Activated T-helper 1 cell treated with Interleukin-2 at 50 U/mL for 16 hours (primary cell): ENCODE measurements around the gene GRM7.

Source experiments
- DNase-seq: peaks from one replicate; pipeline ENCODE4 v3.0.0-alpha.2; 2020; ENCODE audit warnings: low read depth

GRM7 gene

DNA sequence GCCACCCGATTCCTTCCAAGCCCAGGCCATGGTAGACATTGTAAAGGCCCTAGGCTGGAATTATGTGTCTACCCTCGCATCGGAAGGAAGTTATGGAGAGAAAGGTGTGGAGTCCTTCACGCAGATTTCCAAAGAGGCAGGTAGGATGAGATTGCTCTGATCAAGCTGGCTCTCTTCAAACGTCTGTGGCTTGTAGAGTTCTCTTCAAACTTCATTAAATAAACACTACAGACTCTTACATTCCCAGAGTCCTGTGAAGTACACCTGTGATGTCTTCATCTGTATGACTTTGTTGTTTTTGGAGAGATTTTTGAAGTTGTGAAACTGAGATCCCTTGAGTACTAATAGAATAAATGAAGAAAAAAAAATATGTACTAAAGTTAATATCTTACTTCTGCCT, 285.6 kb downstream of the GRM7 start:
- no peak for DNase-seq

DNA sequence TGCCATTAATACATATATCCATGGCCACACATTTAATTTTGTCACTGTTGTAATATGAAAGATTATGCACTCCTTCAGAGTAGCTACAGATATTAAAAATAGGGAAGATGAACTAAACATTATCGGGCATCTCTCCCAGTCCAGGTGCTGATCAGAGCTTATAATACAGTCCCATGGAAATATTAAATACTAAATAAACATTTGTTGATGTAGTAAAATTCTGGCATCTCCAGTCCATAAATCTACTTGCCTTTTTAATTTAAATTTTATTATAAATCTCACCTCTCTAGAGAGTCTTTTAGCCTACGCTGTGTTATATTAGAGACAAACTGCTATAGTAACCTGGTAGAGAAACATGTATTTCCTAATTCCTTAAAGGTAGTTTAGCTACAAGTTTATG, 297.6 kb downstream of the GRM7 start:
- no peak for DNase-seq

DNA sequence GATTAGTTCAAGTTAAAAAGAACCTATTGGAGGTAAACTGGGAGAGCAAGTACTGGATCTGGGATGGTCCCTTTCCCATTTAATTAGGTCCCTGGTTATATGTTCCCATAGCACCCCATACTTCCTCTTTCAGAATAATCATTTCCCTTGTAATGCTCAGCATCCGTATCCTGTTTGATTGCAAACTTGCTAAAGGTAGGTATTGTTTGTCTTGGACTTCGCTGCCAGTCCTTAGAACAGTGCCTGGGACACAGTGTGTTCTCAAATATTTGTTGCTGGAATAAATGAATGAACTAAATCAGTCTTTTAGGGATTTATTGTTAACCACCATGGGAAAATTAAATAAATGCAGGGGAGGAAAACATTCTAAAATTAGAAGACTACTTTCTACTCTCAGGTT, 299.8 kb downstream of the GRM7 start:
- DNase-seq: no peak

DNA sequence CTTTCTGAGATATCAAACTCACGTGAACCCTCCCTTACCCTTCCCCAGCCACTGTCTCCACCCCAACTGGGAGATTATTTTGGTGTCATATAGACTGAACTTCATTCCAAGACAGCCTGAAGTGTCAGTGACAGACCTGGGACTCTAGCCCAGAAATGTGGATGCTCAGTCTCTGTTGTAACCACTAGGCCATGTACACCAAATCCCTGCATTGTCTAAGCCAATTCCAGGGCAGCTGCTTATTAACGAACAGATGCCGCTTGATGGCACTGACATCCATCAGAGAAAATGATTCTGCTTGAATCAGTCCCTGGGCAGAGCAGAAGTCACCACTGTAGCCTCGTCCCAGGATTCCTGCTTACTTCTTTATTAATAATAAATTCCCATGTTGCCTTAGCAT, 305.5 kb downstream of the GRM7 start:
- DNase-seq: no peak

DNA sequence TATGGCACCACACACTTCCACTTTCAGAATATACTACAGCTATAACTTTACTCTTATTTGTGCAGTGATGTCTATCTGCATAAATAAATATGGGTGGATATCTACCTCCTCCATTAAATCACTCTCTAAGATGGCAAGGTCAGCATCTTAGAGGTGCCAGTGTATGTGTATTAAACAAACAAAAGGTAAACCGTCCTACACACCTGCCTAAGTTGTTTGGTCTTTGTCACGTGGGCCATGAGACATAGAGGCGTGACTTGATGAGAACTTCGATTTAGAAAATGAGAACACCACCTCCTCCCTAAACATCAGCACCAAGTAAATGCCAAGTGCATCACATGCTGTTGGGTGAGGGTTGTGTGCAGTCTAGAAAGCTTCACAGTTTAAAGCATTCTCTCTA, 310.6 kb downstream of the GRM7 start:
- no peak for DNase-seq

DNA sequence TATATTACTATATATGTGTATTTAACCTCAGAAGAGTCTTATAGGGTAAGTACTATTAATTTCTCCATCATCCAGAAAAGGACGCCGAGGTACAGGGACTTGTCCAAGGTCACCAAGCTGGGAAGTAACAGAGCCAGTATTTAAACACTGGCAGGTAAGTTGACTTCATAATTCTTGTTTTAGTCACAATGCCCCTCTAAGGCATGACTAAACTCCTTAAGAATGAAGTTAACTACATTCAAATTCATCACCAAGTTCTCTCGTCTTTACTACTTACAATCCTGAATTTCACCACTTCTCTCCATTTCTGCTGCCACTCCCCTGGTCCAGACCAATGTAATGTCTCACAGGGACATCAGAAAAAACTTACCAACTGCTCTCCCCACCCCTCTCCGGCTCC, 312.1 kb downstream of the GRM7 start:
- no peak for DNase-seq

DNA sequence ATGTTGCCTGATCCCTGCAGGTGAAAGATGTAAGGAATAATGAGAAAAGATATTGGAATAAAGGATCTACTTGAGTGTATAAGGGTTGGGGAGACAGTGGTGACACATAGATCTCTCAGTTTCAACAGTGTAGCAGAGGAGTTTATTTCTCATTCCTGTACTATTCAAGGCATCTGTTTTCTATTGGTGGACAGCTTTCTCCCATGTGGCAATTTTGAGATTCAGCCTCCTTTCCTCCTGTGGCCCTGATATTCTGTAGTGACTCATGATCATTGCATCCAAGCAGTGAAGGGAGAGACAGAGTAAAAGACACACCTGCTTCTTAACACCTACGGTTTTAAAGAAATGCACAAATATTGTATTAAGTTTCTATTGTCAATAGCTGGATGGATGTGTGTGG, 327.6 kb downstream of the GRM7 start:
- no peak for DNase-seq

DNA sequence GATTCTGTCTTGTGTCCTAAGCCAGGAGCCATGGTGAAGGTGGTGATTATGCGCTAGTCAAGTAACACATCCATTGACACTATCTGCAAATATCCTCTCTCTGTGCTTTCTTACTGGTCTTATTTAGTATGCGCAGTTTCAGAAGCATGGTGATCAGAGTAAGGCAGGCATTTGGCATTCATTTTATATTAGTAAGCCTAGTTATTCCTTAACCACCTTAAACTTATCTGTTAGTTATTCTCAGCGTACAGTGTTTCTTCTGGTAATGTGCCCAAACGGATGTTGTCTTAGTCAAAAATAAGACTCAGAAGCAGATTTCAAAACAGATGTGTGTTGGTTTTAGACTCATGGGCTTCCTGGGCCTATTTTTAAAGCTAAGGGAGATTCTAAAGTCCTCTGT, 329.2 kb downstream of the GRM7 start:
- no peak for DNase-seq

DNA sequence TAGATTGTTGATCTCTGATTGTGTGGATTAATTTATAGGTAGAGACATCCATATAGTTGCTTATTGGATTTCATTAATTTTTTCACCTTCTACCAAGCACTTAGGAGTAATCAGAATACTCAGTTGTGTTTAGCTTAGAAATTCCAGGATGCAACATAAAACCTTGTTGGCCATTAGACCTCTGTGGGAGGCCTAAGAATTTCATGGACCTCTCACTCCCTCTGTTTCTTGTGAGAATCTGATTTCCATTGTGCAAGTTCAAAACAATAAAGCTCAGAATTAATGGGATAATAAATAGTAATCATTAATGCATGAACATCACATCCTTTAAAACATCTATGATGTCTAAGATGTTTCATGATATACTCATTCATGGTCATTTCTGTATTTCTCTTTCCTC, 332.4 kb downstream of the GRM7 start:
- no peak for DNase-seq

DNA sequence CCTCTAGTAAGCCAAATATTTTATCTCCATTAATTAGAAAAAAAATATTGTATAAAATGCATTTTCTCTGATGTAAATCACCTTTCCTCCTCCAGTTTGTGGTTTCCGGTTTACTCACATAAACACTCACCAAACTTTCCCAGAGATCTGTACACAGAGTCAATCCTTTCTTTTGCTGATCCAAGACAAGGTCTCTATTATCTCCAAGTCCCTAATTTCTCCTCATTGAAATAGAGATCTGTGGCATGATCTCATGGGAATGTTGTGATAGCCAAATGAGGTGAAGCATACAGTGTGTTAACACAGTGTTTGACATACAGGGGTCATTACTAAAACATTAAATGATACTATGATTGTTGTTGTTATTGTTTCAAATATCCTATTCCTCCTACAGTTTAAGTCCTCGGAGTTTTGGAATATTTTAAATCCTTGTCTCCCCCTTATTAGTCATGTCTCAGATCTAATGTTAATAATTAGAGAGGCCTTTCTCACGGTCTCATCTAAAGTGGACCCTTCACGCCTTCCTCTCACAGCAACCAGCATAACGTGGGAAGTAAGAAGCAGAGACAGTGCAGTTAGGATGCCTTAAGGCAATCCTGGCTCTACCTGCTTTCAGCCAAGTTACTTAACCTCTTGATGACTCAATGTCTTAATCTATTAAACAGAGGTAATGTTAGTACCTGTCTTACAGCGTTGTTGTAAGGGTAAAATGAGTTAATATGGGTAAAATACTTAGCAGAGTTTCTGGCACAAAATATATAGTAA, 333.3 kb downstream of the GRM7 start:
- no peak for DNase-seq

DNA sequence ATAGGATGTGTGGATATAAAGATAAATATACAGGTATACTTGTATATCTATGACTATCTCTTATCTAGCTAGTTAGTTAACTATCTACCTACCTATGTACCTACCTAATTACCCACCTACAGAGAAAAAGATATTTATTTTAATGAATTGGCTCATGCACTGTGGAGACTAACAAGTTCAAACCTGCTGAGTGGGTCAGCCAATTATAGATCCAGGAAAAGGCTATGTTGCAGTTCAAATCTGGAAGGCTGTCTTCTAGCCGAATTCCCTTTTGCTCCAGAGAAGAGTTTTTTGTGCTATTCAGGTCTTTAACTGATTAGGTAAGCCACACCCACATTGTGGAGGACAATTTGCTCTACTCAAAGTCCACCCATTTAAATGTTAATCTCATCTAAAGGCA, 335.0 kb downstream of the GRM7 start:
- no peak for DNase-seq

DNA sequence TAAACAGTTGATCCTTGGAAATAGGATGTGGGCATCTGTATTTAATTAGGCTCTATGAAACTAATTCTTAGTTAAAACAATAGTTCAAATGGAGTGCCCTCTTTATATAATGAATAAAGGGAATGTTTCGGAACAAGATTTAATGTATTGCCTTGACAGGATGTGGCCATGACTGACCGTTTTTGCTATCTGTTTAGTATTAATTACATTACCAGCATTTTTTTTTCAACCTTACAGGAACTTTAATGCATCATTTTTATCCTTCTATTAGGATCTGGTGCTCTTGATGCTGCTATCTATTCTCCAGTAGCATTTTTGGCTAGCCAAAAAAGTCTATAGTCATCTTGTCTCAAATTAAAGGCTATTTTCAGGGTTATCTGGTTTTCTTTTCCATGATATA, 340.9 kb downstream of the GRM7 start:
- no peak for DNase-seq

DNA sequence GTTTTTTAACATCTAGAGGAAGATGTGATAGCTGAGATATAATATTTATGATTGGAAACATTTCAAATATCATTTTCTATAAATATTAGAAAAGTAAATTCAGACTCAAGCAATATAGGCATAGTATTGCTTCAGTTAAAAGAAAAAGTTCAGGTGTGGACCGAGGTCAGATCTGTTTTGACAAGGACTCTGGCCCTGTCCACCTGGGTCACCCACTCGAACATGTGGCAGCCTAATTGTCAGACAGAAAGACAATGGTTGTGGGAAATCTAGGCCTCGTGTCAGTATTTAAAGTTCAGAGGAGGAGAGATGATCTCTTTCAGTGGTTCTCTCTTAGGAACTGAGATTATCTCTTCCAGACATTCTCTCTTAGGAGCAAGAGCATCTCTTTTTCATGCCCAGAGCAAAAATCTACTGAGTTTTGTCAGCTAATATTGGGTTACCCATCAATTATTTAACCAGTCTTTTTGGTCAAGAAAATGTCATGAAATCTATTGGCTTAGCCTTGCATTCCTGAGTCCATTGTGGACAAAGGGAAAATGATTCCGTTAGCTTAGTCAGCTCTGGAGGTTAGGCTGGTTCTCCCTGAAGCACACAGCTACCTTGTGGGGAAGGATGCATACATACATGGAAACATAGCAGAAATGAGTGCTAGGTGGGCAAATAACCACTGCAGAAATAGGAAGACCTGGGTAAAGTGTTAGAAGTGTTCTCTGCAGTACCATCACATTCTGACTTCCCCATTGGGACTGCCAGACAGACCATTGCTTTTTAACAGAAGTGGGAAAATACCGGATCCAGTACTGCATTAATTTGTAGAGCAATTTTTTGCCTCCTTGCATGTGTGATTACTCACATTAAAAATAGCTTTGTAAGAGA, 343.3 kb downstream of the GRM7 start:
- DNase-seq: no peak

DNA sequence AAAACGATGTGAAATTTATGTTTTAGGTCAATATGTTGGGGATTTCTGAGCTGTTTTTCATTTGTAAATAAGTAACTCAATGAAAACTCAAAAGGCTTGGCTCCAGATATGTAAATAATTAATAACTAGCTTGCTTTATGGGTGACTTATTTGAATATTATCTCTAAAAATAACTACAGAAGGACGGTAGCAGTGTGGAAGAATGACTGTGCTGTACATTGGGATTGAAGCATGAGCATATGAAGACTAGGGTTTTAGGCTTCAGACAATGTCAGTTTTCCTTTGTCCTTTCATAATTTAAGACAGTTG, 343.9 kb downstream of the GRM7 start:
- DNase-seq: no peak

DNA sequence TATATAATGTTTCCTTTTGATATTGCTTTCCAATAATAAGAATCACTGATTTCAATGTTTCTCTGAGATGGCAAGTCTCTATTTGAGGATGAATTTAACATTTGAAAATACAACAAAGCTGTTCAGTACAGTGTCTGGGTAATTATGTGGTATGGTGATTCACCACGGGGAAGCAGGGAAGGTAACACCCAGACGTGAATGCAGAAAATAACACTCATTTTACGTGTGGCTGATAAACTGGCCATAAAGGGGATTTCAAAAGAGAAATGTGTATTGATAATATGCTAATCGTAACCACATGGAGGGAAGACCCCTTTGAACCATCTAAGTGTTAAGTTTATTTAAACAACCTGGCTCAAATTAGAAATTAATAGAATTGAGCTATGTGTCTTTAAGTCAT, 344.6 kb downstream of the GRM7 start:
- no peak for DNase-seq

DNA sequence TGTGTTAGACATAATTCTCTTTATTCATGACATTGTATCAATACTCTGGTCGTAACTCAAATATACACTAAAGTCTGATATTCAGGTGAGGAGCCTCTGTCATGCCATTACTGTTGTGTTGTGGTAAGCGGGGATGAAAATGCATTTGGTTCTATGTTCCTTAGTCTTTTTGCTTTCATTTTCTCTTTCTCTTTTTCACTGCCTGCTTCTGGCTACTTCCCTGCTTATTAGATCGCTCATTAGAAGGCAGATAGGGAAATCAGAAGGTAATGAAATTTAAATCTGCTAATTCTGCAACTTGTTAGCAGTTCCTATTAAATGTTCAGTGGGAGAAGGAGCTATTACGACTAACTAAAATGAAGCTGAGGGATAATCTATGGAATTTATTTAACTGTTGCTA, 345.0 kb downstream of the GRM7 start:
- DNase-seq: no peak

DNA sequence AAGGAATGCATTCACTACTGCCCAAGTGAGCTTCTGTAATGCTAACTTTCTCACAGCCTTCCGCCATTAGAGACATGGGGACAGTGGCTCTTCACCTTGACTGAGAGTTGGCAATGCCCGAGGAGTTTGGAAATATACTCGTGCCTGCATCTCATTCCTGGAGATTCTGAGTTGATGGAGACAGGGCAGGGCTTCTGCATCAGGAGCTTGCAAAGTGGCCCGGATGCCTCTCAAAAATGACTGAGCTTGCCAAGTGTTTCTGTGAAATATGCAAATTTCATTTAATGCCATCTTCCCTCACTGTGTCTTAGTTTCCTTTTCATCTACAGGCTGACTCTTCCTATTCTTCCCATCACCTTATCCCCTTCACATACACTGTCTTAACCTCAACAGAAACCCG, 346.2 kb downstream of the GRM7 start:
- DNase-seq: no peak

DNA sequence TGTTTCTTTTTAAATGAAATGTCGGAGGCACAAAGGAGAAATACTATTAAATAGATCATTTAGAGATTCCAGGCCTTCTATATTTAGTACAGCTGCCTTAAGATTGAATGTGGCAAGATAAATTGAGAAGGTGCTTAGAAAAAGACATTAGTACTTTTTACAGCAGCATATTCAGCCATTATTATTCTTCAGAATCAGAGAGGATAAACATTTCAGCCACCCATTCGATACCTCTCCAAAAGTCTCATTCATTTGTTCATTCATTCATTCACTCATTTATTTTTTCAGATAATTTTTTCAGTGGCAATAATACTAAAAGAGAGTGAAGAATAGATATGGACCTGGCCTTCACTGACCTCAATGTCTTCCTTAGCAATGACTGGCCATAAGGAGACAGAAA, 347.0 kb downstream of the GRM7 start:
- DNase-seq: no peak

DNA sequence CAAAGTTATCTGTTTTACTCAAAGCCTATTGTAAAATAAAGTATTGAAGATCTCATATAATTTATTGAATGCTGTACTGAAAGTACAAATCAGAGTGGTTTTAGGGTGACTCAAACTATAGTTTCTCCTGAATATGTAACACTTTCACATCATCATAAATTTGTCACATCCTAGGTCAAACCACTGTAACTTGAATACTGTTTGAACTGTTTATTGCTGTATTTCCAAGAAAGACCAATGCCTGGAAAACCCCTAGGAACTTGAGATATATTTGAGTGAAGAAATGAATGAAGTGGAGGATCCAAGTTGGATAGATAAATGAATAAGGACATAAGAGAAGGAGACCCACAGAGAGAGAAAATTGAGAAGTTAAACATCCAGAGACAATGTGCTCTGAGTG, 348.2 kb downstream of the GRM7 start:
- DNase-seq: no peak

DNA sequence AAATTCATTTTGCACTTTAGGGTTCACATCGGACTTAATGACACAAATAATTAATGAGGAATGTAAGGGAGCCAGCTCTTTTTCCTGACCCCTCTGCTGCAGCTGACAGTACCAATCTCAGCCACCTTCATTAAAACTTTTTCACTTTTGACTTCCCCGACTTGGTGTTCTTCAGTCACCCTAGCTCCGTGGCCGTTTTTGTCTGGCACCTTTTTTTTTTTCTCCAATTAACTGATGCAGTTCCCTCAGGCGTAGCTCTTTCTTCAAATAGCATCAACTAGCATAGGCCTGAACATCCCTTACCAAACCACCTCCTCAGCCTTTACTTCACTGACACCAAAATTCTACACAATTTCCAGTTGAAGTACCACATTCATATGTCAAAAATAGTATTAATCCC, 350.8 kb downstream of the GRM7 start:
- DNase-seq: no peak

DNA sequence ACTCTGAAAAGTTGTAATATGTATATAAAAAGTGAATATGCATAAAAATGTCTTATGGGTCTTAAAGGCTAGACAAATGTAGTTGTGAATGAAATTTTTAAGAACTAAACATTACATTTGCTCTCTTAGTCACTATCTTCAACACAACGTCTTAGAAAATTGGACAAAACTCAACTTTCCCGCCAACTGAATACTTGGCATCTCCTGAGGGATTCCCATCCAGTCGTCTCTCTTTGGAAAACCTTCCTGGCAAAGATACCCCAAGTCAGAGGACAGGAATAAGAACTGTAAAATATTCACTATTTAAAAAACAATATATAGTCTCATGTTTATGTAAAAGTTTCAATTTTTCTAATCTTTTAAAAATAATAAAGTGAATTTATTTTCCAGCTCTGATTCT, 354.8 kb downstream of the GRM7 start:
- DNase-seq: no peak

DNA sequence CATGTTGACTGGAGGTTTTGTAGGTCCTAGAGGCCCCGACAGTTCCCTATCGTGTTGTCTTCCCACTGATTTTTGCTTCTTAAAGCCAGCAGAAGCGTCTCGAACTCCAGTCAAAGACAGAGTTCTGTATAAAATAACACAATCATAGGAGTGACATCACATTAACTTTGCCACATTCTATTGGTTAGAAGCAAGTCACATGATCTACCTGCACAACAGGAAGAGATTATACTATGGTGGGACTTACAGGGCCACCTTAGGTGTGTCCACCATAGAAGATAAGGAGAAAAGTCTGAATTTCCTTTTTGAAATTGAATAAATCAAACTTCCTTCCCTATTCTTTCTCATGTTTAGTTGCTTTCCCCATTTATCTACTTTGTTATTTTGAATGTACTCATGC, 365.5 kb downstream of the GRM7 start:
- DNase-seq: no peak

DNA sequence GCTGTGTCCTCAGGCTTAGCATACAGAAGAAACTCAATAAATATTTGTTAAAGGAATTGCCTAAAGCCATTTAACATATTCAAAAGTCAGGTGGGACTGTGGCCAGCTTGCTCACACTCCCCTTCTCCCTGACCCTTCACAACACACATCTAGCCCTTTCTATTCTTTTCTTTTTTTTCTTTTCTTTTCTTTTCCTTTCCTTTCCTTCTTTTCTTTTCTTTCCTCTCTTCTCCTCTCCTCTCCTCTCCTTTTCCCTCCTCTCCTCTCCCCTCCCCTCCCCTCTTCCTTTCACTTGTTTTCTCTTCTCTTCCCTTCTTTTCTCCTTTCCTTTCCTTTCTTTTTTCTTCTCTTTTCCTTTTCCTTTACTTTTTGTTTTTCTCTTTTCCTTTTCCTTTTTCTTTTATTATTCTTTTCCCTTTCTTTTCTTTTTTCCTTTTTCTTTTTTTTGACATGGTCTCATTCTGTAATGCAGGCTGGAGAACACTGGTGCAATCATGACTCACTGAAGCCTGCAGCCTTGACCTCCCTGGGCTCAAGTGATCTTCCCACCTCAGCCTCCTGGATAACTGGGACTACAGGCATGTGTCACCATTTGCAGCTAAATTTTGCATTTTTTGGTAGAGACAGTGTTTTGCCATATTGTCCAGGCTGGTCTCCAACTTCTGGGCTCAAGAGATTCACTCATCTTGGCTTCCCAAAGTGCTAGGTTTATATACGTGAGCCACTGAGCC, 377.8 kb downstream of the GRM7 start:
- DNase-seq: no peak
